KMS-11 (cell line): Measurements from ENCODE around the gene ARSJ.

Source experiments
- H2AFZ ChIP-seq: fragments of 200-600 bp; sonication (generic); 2 replicates; pipeline ENCODE4 v1.6.1; 2016; ENCODE audit warnings: antibody characterized with exemption, mixed run types, low read depth
- H3K27ac ChIP-seq: fragments of 200-600 bp; sonication (generic); 2 replicates; pipeline ENCODE4 v1.6.1; 2016; ENCODE audit warnings: mild to moderate bottlenecking, mixed run types
- H3K27me3 ChIP-seq: fragments of 200-600 bp; sonication (generic); 2 replicates; pipeline ENCODE4 v1.6.1; 2017; ENCODE audit warnings: mild to moderate bottlenecking, low read depth, mixed run types, moderate library complexity; ENCODE audit not compliant: insufficient read depth
- H3K36me3 ChIP-seq: fragments of 200-600 bp; sonication (generic); 2 replicates; pipeline ENCODE4 v1.6.1; 2017; ENCODE audit warnings: mild to moderate bottlenecking, mixed run types; ENCODE audit not compliant: insufficient read depth
- H3K4me1 ChIP-seq: fragments of 200-600 bp; sonication (generic); 2 replicates; pipeline ENCODE4 v1.6.1; 2016; ENCODE audit warnings: mild to moderate bottlenecking, low read depth, mixed run types; ENCODE audit not compliant: poor library complexity, severe bottlenecking
- H3K4me2 ChIP-seq: fragments of 200-600 bp; sonication (generic); 2 replicates; pipeline ENCODE4 v1.7.0; 2016; ENCODE audit warnings: mild to moderate bottlenecking, mixed run types
- H3K4me3 ChIP-seq: fragments of 200-600 bp; sonication (generic); IDR thresholded peaks from 2 replicates; pipeline ENCODE4 v1.6.1; 2017; ENCODE audit warnings: low read depth, low read length, mixed read lengths; ENCODE audit not compliant: insufficient read depth
- H3K79me2 ChIP-seq: fragments of 200-600 bp; sonication (generic); 2 replicates; pipeline ENCODE4 v1.6.1; 2016; ENCODE audit warnings: low read depth, mixed run types; ENCODE audit not compliant: insufficient read depth
- H3K9ac ChIP-seq: fragments of 200-600 bp; sonication (generic); 2 replicates; pipeline ENCODE4 v1.6.1; 2016; ENCODE audit warnings: mild to moderate bottlenecking, mixed run types
- H4K20me1 ChIP-seq: fragments of 200-600 bp; sonication (generic); 2 replicates; pipeline ENCODE4 v1.6.1; 2016; ENCODE audit warnings: mild to moderate bottlenecking, mixed run types; ENCODE audit not compliant: insufficient read depth
- CTCF ChIP-seq: fragments of 200-600 bp; sonication (generic); conservative IDR thresholded peaks from 2 replicates; pipeline ENCODE4 v1.6.1; 2017; ENCODE audit warnings: low read depth, mild to moderate bottlenecking, antibody characterized with exemption, low read length, moderate library complexity, mixed read lengths

Gene ARSJ

DNA sequence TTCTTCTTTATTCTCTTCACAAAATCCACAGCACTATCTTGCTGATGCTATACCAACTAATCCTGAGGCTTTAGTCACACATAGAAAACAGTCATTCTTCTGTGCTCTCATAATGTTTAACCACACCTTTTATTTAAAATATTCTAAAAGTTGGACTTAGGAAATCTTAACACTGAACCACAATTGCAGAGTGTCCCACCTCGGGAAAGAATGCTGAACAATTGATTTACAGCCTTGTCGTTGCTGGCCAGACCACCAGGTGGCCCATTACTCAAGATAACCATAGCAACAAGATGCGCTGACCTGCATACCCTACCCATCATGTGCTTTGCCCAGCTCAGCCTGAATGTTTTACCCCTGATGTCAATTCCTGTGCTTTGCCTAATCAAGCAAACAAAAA lies 100.8 kb downstream of the ARSJ start:
- H3K4me3 ChIP-seq, result no peak overlapping the region
- peak; percentile 26; the same call in 1 of the 2 replicates for TF ChIP-seq CTCF

DNA sequence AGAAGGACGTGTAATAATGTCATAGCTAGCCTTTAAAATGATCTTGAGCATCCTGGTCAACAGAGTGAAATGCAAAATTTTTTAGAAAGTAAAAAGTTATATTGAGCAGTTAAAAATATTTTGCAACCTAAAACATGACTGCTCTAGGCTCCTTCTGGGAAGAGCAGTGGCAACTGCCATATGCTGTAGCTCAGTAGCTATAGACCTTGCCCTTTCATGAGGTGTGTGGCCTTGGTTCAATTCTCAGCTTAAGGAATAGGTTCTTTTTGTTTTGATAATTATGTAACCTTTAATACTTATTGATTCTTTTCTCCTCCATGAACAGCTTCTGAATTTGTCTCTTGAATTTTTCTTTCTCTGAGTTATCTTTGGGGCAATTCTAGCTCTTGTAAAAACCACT lies 105.0 kb downstream of the ARSJ start:
- no peak overlapping the region for H3K4me2 ChIP-seq

More for the DNA sequence above, 100.8 kb downstream of the ARSJ start:
- Histone ChIP-seq H3K4me1 (peaks cover 9% of the 10 kb centered on the region), H3K27me3 (no peaks in the 10 kb centered on the region), H3K27ac (no peak overlapping the region), H3K4me2 (no peak overlapping the region), H3K9ac (no peak overlapping the region), H2AFZ (no peak overlapping the region), H3K79me2 (no peaks in the 10 kb centered on the region), H3K36me3 (no peaks in the 10 kb centered on the region), H4K20me1 (no peaks in the 10 kb centered on the region)

GRCh38 chr4:113873508-113873907 lies 105.9 kb downstream of the ARSJ start:
- Histone ChIP-seq H3K4me3 (no peak overlapping the region), H3K4me2 (no peak overlapping the region), H4K20me1 (no peaks in the 10 kb centered on the region), H2AFZ (no peak overlapping the region), H3K36me3 (no peaks in the 10 kb centered on the region), H3K79me2 (no peaks in the 10 kb centered on the region), H3K4me1 (peaks cover 14% of the 10 kb centered on the region), H3K27me3 (no peaks in the 10 kb centered on the region), H3K27ac (no peak overlapping the region), H3K9ac (no peak overlapping the region)
- no peak for TF ChIP-seq CTCF

More for the DNA sequence above, 105.0 kb downstream of the ARSJ start:
- Histone ChIP-seq H3K27me3 (no peaks in the 10 kb centered on the region), H4K20me1 (no peaks in the 10 kb centered on the region), H3K4me3 (no peak overlapping the region), H2AFZ (no peak overlapping the region), H3K27ac (no peak overlapping the region), H3K9ac (no peak overlapping the region), H3K36me3 (no peaks in the 10 kb centered on the region), H3K4me1 (peaks cover 14% of the 10 kb centered on the region), H3K79me2 (no peaks in the 10 kb centered on the region)
- no peak for TF ChIP-seq CTCF

GRCh38 chr4:113872426-113873260 lies 106.8 kb downstream of the ARSJ start:
- no peak overlapping the region for H3K4me3 ChIP-seq
- peaks cover 14% of the 10 kb centered on the region for H3K4me1 ChIP-seq
- TF ChIP-seq CTCF, result no peak
- H3K79me2 ChIP-seq, result no peaks in the 10 kb centered on the region
- no peaks in the 10 kb centered on the region for H4K20me1 ChIP-seq
- H3K36me3 ChIP-seq, result no peaks in the 10 kb centered on the region
- H3K27me3 ChIP-seq, result no peaks in the 10 kb centered on the region
- no peak overlapping the region for H3K9ac ChIP-seq
- H3K4me2 ChIP-seq, result no peak overlapping the region
- H3K27ac ChIP-seq, result no peak overlapping the region
- no peak overlapping the region for H2AFZ ChIP-seq
